ENCODE results near the gene CNOT3.

The CNOT3 gene

GRCh38 chr19:54129617-54129996, 8.0 kb upstream of the CNOT3 start:
- TF ChIP-seq CTCF (IDR thresholded peaks at IDR 0.05; ENCODE audit: insufficient read depth, low read length, poor library complexity, severe bottlenecking) (no peak), EZH2phosphoT487 (conservative IDR thresholded peaks at IDR 0.05; ENCODE audit: low read length) (no peak)
- Histone ChIP-seq H4K20me1 (ENCODE audit: low read depth, low read length) (no peaks in the 10 kb centered on the region), H2AFZ (ENCODE audit: low read depth, low read length, severe bottlenecking) (no peak overlapping the region), H3K9ac (ENCODE audit: low read length) (no peak overlapping the region), H3K79me2 (ENCODE audit: insufficient read depth, low read length) (no peaks in the 10 kb centered on the region), H3K36me3 (ENCODE audit: low read length) (no peaks in the 10 kb centered on the region), H3K4me3 (ENCODE audit: insufficient read depth, low read length, poor library complexity, severe bottlenecking) (no peak overlapping the region), H3K9me2 (replicated peaks; ENCODE audit: insufficient read depth, low read length) (no peaks in the 10 kb centered on the region), H3F3A (ENCODE audit: insufficient read depth) (no peaks in the 10 kb centered on the region), H3K9me3 (ENCODE audit: insufficient read depth, low read length) (no peaks in the 10 kb centered on the region), H3K27ac (ENCODE audit: low read depth, low read length) (no peak overlapping the region), H3K27me3 (ENCODE audit: low read length) (no peaks in the 10 kb centered on the region), H3K4me2 (ENCODE audit: low read depth, low read length, poor library complexity, severe bottlenecking) (no peak overlapping the region)

- H3K27ac ChIP-seq (ENCODE audit: low read depth, low read length): no peak overlapping the region
These were observed 4.1 kb upstream of the CNOT3 start for GRCh38 chr19:54133312-54133956.

GRCh38 chr19:54133957-54134590, 3.5 kb upstream of the CNOT3 start:
- H3K9me2 ChIP-seq (replicated peaks; ENCODE audit: insufficient read depth, low read length): no peaks in the 10 kb centered on the region
- H3K36me3 ChIP-seq (ENCODE audit: low read length): no peaks in the 10 kb centered on the region
- no peak overlapping the region for H3K4me3 ChIP-seq (ENCODE audit: insufficient read depth, low read length, poor library complexity, severe bottlenecking)
- H3K79me2 ChIP-seq (ENCODE audit: insufficient read depth, low read length): peaks cover 13% of the 10 kb centered on the region
- no peaks in the 10 kb centered on the region for H4K20me1 ChIP-seq (ENCODE audit: low read depth, low read length)
- no peaks in the 10 kb centered on the region for H3F3A ChIP-seq (ENCODE audit: insufficient read depth)
- no peak overlapping the region for H3K9ac ChIP-seq (ENCODE audit: low read length)
- H3K9me3 ChIP-seq (ENCODE audit: insufficient read depth, low read length): no peaks in the 10 kb centered on the region
- no peak overlapping the region for H3K4me2 ChIP-seq (ENCODE audit: low read depth, low read length, poor library complexity, severe bottlenecking)
- H3K27me3 ChIP-seq (ENCODE audit: low read length): no peaks in the 10 kb centered on the region
- no peak overlapping the region for H2AFZ ChIP-seq (ENCODE audit: low read depth, low read length, severe bottlenecking)
- no peak overlapping the region for H3K27ac ChIP-seq (ENCODE audit: low read depth, low read length)
- TF ChIP-seq CTCF (IDR thresholded peaks at IDR 0.05; ENCODE audit: insufficient read depth, low read length, poor library complexity, severe bottlenecking) (no peak), EZH2phosphoT487 (conservative IDR thresholded peaks at IDR 0.05; ENCODE audit: low read length) (no peak)

More at GRCh38 chr19:54133312-54133956, 4.1 kb upstream of the CNOT3 start:
- H2AFZ ChIP-seq (ENCODE audit: low read depth, low read length, severe bottlenecking): no peak overlapping the region
- no peaks in the 10 kb centered on the region for H4K20me1 ChIP-seq (ENCODE audit: low read depth, low read length)
- H3K9ac ChIP-seq (ENCODE audit: low read length): no peak overlapping the region
- H3F3A ChIP-seq (ENCODE audit: insufficient read depth): no peaks in the 10 kb centered on the region
- no peaks in the 10 kb centered on the region for H3K36me3 ChIP-seq (ENCODE audit: low read length)
- H3K4me2 ChIP-seq (ENCODE audit: low read depth, low read length, poor library complexity, severe bottlenecking): no peak overlapping the region
- H3K79me2 ChIP-seq (ENCODE audit: insufficient read depth, low read length): peaks cover 7% of the 10 kb centered on the region
- no peaks in the 10 kb centered on the region for H3K9me3 ChIP-seq (ENCODE audit: insufficient read depth, low read length)
- TF ChIP-seq EZH2phosphoT487 (conservative IDR thresholded peaks at IDR 0.05; ENCODE audit: low read length) (no peak), CTCF (IDR thresholded peaks at IDR 0.05; ENCODE audit: insufficient read depth, low read length, poor library complexity, severe bottlenecking) (no peak)
- no peaks in the 10 kb centered on the region for H3K27me3 ChIP-seq (ENCODE audit: low read length)
- H3K4me3 ChIP-seq (ENCODE audit: insufficient read depth, low read length, poor library complexity, severe bottlenecking): no peak overlapping the region
- H3K9me2 ChIP-seq (replicated peaks; ENCODE audit: insufficient read depth, low read length): no peaks in the 10 kb centered on the region

Measured in SU-DHL-6 (cell line).